Measurements from ENCODE around the gene PAFAH1B1.
A peak's percentile ranks its signal among the peaks of the same experiment; 100 is the strongest.
"Not testable (repeated sequence)": the region's sequence is repeated elsewhere in the genome, so short reads cannot be mapped to it uniquely, and the experiment has no call there.

The PAFAH1B1 gene

DNA sequence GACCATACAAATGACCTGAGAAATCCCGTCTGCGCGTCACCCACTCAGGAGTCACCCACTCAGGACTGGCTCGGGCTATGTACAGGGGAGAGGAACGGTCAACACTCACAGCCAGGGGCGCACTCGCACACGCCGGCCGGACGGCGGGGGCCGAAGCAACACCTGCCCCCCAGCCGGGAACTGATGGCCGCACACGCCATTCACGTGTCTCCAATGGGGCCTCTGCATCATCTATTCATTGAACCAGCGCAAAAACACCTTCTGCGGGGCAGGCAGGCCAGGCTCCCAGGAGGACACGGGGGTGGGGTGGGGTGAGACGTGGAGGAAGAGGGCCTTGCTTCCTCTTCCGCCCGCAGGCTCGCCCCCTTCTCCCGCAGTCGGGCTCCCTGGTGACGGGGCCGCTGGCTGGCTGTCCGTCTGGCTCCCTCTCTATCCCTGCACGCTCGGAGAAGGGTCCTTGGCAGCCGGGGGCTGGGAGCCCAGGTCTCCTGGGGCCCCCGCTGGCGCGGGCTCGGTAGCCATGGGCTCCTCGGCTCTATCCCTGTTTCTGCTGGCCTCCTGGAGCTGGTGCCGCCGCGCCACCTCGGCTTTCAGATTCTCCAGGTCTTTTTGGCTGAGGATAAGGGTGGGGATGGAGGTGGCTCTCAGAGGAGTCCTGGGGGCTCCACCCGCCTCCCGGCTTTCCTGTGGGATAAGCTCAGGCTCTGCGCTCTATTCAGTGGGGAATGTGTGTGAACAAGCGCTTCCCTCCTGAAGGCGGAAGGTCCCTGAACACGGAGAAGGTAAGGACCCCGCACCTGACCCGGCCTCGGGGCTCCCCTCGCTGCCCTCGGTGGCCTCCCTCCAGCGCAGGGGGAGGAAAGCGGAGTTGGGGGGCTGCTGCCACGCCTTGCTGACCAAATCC lies 97.0 kb downstream of the PAFAH1B1 start:
- DNase-seq, result no peak

- DNase-seq, result peak in 1 of 3 experiments; percentile 44
Observed at GRCh38 chr17:2691069-2691871, 97.8 kb downstream of the PAFAH1B1 start.

GRCh38 chr17:2691965-2692780 lies 98.7 kb downstream of the PAFAH1B1 start:
- DNase-seq, result peak in 1 of 3 experiments; percentile 72

- DNase-seq, result peak in 1 of 3 experiments; percentile 13
Observed at GRCh38 chr17:2692781-2693135, 99.3 kb downstream of the PAFAH1B1 start.

- no peak for DNase-seq
Observed at GRCh38 chr17:2693561-2694380, 100.3 kb downstream of the PAFAH1B1 start.

GRCh38 chr17:2694381-2695242 lies 101.2 kb downstream of the PAFAH1B1 start:
- DNase-seq, result no peak

DNA sequence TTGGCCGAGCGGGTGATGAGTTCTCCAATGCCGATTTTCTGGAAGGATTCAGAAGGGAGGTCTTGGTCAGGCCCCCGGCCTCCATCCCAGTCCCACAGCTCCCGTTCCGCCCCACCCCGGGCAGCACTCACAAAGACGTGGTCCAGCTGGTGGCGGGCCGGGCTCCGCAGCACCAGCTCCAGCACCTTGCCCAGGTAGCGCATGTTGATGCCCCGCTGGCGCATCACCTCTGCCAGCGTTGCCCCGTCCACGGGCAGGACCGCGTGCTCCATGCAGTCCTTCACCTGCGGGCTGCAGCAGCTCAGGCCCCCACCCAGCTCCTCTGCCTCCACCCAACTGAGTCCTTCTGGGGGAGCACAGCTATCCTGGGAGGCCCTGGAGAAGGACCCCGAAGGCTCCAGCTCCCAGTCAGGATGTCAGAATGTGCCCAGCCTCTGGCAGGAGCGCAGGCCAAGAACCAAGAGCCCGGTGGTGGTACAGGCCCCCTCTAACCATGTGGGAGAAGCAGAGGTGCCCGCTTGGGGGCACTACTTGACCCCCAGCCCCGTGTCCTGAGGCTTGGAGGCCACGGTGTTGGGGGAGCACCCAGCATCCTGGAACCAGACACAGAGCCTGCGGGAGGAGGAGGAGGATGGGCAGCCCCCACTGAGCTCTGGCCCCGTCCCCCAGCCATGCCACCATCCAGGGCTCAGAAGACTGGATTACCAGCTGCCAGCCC lies 101.9 kb downstream of the PAFAH1B1 start:
- DNase-seq, result no peak

- no peak for DNase-seq
Observed at GRCh38 chr17:2695961-2696760, 102.7 kb downstream of the PAFAH1B1 start.

GRCh38 chr17:2697611-2698162 lies 104.2 kb downstream of the PAFAH1B1 start:
- peak in 1 of 3 experiments; percentile 39 for DNase-seq

DNA sequence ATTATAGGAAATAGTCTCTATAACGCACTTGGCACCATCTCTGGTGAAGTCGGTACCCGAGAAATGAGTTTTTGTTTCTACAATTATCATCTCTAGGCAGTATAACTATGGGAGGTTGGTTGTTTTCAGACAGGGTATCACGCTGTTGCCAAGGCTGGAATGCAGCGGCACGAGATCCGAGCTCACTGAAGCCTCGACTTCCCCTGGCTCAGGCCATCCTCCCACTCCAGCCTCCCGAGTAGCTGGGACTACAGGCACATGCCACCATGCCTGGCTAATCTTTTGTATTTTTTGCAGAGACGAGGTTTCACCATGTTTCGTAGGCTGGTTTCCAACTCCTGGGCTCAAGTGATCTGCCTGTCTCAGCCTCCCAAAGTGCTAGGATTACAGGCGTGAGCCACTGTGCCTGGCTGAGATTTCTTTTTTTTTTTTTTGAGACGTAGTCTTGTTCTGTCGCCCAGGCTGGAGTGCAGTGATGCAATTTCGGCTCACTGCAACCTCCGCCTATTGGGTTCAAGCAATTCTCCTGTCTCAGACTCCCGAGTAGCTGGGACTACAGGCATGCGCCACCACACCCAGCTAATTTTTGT lies 105.9 kb downstream of the PAFAH1B1 start:
- DNase-seq, result not testable (repeated sequence)

GRCh38 chr17:2700030-2700490 lies 106.6 kb downstream of the PAFAH1B1 start:
- DNase-seq, result no peak

GRCh38 chr17:2700491-2701141 lies 107.2 kb downstream of the PAFAH1B1 start:
- DNase-seq, result no peak

- DNase-seq, result no peak
Observed at GRCh38 chr17:2701161-2701995, 107.9 kb downstream of the PAFAH1B1 start.

- no peak for DNase-seq
Observed at GRCh38 chr17:2701996-2702741, 108.7 kb downstream of the PAFAH1B1 start.

GRCh38 chr17:2703181-2703580 lies 109.7 kb downstream of the PAFAH1B1 start:
- peak in 2 of 3 experiments; percentile 28 to 59 for DNase-seq

DNA sequence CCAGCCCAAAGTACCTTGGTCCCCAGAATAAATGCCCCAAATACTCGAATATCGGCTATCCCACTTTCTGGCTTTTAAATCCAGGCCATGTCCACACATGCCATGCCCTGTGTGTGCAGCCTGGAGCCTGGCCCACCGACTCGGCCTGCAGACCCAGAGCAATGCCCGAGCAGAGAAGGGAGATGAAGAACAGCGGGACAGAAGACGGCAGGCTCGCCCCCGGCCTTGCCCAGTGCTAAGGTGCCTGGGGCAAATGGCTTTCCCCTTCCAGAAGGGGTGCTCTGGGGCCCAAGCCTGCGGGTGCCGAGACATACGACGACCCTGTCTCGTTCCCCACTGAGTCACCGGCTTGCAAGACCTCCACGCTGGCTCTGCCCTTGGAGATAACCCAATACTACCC lies 110.2 kb downstream of the PAFAH1B1 start:
- no peak for DNase-seq
